ENCODE results near the gene VANGL2.

Gene VANGL2

DNA sequence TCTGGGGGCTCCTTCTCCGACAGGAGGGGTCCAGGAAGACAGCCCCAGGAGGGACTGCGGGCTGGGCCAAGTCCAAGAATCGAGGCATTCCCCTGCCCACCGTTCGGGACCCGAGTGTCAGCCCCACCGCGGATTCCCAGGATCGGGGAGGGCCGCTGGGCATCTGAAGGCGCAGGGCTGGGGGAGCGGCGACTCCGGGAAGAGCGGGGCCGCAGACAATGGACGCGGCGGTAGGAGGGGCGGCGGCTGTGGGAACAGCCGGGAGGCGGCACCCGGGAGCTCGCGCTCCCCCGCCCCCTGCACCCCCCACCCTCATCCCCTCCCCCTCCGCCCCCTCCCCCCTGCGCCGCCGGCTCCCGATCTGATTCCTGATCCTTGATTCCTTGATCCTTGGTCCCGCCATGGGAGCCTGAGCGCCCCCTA lies at the start of gene VANGL2:
Gene VANGL2, plus strand, starts transcription at position 342 of the 423 bp plus-strand sequence. CDS start 15,274 bp downstream, outside the sequence.
- no peak for FAIRE-seq

DNA sequence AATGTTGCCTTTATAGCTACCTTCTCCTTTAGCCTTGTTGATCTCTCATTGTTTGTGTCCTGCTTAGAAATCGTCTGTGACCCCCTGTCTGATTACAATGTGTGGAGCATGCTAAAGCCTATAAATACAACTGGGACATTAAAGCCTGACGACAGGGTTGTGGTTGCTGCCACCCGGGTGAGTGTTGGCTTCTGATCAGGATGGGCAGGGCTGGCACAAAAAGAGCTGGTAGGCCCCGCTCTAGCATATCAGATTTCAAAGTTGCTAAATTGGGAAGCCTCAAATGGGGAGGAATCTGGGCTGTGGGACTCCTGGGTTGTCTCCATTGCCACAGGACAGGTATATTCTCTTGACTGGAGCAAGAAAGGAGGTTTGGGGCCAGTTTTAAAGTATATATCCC lies 48.7 kb upstream of the VANGL2 start:
- no peak for FAIRE-seq

DNA sequence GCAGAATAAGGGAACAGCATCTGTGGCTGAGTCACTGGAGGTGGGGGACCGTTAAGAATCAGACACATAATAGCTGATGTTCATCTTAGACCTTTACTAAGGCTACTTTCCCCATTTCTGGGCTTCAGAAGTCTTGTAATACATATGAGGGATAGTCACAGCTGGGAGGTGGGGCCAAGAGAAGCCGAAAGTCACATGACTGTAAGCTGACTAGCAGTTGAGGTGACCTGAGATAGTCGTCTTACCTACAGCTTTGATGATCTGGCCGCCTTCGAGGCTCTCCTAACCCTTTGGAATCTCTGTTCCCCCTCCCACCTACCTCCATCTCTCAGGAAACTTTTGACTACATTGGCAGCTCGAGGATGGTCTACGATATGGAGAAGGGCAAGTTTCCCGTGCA lies 47.8 kb upstream of the VANGL2 start:
- no peak for FAIRE-seq

DNA sequence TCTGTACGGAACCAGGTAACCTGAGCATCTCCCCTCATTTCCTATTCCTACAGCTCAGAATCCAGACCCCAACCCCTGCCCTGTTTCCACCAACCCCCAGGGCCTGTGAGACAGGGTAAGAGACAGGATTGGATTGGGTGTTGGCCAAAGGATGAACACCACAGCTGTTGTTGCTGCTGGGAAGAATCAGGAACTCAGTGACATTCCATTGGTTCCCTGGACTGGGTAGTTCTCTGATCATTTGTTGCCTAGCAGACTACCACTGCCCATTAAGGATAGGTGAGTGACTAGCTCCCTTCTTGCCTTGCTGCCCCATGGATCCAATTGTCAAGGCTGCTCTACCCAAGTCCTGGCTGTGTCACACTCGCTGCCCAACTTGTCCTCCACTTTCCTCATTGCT lies 47.1 kb upstream of the VANGL2 start:
- FAIRE-seq: no peak

DNA sequence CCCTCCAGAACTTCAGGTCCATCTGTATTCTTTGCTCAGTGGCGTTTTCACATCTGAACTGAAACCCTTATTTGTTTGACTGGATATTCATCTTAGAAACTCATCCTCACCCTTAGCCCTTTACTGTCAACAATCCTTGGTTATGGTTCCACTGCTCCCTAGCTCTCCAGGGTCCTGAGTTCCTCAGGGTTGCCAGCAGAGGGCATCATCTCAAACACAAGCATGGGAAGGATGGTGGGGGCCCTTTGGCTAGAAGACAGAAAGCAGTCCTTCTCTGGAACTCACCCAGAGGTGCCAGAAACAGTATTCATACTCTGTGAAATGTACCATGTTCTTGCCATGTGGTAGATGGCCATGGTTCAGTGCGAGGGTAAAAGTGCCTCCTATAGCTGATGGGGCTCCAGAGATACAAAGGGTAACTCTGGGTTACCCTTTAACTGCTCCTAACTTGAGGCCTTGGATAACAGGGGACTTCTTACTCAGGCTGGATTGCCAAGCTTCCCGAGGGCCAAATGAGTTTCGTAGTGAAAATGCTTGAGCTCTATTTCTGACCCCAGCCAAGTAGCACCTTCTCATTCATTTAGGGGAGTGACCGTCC lies 45.9 kb upstream of the VANGL2 start:
- no peak for FAIRE-seq

DNA sequence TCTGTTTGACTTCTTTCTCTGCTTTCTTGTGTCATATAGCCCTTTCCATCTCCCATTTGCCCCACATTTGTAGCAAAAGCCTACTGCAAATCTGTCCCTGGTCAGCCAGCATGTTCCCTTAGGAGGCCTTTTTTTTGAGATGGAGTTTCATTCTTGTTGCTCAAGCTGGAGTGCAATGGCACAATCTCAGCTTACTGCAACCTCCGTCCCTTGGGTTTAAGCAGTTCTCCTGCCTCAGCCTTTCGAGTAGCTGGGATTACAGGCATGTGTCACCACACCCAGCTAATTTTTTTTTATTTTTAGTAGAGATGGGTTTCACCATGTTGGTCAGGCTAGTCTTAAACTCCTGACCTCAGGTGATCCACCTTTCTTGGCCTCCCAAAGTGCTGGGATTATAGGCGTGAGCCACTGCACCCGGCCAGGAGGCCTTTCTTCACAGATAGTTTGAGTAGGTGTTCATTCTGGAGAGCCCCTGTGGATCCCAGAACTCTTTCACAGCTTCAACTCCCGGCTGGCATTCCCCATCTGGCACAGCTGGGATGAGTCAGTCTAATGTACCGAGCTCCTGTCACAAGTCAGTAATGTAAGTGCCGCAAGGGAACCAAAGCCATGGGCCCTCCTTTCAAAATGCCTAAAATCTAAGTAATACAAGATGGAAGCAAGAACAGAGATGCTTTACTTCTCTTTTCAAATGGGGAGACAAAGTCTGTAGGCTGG lies 42.9 kb upstream of the VANGL2 start:
- no peak for FAIRE-seq

DNA sequence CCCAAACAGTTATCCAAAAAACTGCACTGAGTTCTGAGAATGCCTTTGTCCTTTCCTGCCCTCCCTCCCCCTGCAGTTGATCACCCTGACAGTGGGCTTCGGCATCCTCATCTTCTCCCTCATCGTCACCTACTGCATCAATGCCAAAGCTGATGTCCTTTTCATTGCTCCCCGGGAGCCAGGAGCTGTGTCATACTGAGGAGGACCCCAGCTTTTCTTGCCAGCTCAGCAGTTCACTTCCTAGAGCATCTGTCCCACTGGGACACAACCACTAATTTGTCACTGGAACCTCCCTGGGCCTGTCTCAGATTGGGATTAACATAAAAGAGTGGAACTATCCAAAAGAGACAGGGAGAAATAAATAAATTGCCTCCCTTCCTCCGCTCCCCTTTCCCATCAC lies 42.3 kb upstream of the VANGL2 start:
- no peak for FAIRE-seq

DNA sequence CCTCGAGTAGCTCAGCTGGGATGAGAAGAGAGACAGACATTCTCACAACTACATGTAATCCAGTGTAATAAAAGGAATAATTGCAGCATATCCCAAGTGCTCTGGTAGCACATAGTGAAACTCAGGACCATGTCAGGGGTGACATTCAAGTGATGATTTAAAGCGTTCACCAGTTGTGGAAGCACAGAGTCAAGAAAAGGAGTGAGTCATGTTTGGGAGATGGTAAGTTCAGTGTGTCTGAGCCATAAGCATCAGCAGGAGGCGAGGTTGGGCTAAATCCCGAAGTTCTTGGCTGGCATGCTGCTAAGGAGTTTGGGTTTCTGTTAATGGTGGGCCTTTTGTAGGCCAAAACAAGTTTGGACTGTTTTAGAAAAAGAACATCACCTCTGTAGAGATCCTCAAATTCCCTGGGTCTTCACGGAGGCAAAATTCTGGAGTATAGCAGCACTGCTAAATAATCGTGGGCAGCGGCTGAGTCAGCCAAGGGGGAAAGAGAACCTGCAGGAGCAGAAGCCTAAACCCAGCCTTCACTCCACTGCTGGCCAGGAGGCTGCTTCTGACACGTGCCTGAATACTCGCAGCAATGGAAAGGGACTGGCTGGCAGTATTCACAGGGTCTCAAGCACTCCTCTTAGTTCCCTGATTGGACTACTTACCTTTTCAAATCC lies 40.7 kb upstream of the VANGL2 start:
- FAIRE-seq: no peak

DNA sequence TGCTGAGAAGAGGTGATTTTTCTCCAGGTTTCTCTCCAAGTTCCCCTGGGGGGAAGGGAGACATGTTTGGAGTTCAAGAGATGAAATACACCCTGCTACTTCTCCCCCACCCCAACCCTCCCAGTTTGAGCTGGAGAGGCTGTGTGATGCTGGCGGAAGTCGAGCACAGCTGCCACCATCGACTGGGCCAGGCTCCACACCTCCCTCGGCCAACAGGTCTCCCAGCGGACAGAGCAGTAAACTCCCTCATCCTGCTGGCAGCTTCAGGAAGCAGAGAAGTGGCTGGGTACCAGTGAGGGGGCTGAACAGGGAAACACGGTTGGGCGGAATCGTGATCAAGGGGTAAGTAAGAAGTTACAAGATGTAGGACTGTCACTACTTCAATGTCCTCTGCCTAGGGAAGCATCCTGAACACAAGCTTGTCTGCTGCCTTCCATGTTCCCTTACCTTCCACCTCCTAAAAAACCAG lies 40.1 kb upstream of the VANGL2 start:
- FAIRE-seq: no peak

DNA sequence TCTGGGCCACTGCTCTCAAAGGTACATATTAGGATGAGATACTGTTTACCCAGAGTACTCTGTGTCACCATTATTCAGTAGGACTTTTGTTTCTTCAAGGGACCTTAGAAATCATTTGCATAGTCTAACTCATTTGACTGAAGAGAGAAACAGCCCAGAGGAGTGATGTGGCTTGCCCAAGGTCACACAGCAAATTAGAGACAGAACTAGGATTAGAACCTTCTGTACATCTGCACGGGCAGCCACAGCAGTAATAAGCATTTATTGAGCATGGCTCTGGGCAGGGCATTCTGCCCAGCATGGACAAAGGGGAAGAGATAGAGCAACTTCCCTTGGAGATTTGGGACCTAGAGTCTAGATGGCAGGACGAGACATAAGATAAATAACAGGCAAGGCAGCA lies 39.2 kb upstream of the VANGL2 start:
- FAIRE-seq: no peak

DNA sequence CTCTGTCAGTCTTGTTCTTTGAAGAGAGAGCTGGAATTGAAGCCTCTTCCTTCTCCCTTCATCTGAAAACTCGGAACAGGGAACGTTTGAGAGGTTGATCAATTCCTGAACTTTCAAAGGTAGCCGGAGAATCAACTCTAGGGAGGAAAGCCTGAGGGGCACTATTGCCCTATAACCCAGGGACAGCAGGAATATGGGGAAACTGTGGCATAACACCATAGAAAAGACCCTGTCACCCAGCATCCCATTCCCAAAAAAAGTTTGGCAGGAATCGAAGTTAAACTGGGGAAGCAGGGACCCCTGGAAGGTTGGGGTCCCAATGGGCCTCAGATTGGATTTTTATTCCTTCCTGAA lies 38.6 kb upstream of the VANGL2 start:
- FAIRE-seq: no peak

DNA sequence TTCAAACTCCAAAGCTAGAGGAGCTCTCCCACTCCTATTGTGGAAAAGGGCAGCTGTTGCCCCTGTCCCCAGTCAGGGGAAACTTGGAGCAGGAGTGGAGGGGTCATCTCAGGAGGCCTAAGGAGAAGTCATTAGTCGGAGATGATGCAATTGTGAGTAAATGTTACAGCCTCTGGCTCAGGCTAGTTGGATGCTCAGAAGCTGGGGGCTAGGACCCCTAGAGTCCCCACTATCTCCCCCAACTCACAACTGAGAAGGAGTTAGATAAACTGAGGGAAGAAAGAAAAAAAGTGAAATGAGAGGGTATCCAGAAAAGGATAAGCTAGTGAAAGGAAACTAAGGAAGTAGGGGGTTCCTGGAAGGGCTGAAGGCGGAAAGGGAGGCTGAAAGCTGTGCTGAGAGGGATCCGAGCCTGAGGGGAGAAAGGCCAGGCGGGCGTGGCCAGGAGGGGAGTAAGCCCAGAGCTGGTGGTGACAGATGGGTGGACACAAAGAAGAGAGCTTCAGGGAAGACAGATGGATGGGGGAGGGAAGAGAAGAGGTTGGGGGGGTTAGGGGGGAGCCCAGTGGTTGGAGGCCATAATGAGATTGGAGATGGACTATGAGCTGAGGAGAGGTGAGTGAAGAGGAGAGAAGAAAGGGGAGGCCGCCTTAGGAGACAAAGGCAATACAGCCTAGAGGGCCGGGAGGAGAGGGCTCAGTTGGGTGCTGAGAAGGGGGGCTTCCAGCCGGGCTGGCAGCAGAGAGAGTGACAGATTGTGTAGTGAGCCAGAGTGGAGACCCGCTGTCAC lies 38.0 kb upstream of the VANGL2 start:
- no peak for FAIRE-seq

DNA sequence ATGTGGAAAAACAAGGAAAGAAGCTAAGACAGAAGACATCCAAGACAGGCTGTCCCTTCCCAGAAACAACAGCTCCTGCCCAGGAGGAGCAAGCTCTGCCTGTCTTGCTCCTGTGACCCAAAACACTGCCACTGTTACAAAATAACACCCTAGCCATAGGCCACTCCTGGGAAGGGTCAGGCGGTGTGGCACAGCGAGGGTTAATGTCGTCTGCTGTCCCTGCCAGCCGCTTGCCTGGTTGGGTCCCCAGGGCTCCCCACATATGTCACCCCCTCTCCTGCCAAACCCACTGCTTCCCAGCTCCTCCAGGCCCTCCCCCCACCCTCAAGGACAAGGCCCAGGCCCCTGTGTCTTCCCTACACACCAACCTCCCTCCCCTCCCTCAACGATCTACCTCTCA lies 37.4 kb upstream of the VANGL2 start:
- FAIRE-seq: no peak

DNA sequence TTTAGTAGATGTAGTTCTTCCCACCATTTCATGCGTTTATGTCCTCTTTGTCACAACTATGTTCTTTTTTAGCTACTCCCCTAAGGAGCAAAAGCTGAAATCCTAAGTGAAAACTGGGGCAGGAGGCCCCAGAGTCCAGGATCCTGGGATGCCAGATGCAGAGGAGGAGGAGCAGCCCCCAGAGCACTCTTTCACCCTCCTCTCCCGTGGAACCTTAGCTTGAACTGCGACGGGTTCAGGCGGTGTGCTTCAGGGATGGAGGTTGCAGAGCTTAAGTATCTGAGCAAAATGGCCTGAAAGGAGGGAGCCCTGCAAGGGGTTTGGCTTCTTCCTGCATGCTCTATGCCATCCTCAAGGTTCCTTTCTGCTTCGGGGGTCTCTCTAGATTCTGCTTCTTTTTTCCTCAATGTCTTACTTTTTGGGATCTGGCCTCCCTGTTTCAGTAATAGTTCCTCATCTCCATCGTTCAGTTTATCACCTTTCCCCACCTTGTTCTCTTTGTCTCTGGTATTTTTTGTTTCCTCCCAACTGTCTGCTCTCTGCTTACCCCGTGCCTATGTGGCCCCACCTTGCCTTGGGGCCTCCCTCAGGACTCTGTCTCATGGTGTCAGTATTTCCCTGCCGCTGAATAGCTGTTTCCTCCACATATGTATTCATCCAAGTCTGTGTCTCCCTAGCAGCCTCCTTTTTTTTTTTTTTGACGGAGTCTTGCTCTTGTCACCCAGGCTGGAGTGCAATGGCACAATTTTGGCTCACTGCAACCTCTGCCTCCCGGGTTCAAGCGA lies 36.2 kb upstream of the VANGL2 start:
- FAIRE-seq: no peak

DNA sequence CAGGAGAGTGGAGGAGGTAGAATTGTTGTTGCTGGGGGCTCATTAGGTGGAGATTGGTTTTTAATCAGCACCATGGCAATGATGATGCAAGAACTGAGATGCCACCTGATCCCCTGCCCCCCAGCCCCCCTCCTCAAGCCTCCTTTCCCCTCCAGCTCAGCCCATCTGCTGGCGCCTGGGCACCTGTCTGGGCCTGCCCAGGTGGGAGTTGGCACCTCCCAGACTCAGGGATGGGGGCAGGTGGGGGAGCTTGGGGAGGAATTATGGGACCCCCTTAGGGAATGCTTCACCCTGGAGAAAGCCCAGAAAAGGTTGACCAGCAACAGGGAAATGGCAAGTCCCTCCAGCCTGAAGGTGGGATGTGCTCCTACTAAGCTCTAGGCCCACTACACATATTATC lies 35.0 kb upstream of the VANGL2 start:
- no peak for FAIRE-seq

DNA sequence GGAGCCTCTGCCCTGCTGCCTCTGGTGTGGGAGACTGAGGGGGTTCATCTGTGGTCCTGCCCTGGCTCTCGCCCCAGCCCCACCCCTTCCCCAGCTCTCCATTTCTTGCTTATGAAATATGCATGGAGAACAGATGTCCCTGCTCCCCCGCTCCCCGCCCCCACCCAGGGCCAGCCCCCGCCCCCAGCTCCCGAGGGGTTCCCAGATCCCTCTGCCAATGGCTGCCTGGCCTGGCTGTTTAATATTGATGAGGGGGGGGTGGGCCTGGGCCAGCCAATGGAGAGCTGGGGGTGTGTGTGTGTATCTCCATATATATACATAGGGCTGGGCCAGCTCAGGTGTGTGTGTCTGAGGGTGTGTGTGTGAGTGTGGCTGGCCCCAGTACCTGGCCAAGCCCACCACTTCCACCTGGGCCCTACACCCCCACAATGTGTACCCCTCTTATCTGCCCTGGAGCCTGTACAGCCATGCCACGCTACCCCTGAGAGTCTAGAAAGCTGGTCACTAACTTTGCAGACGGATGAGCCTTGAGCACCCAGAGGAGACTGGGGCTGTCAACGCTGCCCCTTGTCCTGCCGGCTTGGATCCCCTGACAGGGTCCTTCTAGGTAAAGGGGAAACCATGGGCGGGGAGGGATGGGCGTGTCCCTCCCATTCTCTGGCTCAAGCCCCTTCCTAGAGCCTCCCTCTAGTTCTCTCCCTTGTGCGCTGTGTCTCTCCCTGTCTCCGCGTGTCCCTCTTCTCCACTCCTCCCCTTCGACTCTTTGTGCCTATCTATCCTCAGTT lies 33.4 kb upstream of the VANGL2 start, which contains the start of gene NHLH1:
Gene NHLH1, plus strand, starts transcription at position 341 of the 785 bp plus-strand sequence. CDS start 3,661 bp downstream, outside the sequence.
- FAIRE-seq: no peak

DNA sequence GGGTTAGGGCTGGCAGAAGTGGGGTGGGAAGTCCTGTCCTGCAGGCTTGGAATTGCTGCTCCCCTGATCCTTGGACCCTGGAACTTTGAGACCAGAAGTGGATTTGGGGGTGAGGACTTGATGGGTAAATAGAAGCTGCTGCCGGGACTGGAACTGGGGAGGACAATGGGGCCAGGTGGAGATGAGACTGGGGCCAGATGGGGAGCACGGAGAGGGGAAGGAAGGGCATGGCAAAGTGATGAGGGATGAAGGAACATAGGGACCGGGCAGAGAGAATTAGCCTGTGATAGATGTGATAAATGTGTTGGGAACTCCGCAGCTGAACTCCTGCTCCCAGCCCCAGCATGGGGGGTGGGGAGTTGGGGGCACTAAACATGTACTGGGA lies 32.9 kb upstream of the VANGL2 start:
- no peak for FAIRE-seq

DNA sequence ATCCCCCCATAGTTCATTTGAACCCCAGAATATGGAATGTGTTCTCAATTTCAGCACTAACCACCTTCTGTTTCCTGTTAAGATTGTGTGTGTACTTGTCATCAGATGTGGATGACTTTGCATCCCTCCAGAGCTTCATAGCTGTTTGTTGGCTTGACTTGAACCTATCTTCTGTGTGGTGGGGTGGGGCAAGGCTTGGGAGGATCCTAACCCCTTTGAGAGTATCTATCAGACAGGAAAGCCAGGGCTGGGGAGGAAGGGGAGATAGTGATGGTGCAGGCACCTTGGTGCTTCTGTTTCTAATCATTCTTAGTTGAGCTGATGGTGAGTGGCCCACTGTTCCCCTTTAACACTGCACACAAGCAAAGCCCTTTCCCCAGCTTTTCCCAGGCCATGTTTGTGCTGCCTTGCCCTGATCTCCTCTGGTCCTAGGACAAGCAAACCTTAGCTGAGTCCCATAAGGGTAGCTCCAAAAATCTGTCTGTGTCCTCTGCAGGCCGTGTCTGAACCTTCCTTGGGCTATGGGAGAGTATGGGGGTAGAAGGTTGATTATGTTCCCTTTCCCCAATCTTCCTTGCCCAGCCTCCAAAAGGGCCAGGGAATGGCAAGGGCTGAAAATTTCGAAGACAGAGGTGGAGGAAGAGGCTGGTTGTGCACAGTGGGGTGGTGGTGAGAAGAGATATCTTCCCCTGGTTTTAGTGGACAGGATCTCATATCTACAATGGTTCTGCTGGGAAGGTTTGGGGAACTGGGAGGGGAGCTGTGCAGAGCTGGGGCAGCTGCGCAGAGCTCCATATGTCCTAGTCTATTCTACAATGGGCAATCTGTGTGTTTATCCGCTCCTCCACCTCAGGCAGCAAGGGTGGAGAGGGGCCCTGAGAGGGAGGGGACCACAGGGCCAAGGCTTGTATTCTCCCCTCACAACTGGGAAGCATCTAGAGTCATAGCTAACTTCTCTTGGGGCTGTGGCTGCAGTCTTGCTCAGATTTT lies 32.1 kb upstream of the VANGL2 start:
- no peak for FAIRE-seq

DNA sequence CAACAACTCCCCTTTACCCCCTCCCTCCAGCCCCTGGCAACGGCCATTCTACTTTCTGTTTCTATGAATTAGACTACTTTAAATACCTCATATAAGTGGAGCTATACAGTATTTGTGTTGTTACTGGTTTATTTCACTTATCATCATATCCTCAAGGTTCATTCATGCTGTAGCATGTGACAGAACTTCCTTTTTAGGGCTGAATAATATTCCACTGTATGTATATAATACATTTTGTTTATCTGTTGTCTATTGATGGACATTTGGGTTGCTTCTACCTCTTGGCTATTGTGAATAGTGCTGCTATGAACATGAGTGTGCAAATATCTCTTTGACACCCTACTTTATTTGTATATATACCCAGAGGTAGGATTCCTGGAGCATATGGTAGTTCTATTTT lies 31.3 kb upstream of the VANGL2 start:
- no peak for FAIRE-seq
